Breast epithelium (tissue), 4 donors: Measurements from ENCODE around the gene PMS1. TPM values are rescaled to one million over a fixed set of nuclear protein-coding genes. Genes with fewer than 3 reads are reported as not detected.

Source experiments
- DNase-seq, 2 donors: peaks; one replicate each; pipeline ENCODE4 v3.0.0-alpha.2; 2019; ENCODE audit warnings: low spot score in 2 of 2
- H3K27ac ChIP-seq, 2 donors: fragments of 200-600 bp; sonication (generic) in 1 of 2; one replicate each; pipeline ENCODE4 v1.5.1; 2016 to 2019; ENCODE audit warnings: mild to moderate bottlenecking in 1 of 2
- H3K27me3 ChIP-seq, 2 donors: fragments of 200-600 bp; sonication (generic) in 1 of 2; one replicate each; pipeline versions ENCODE4 v1.5.1 to v1.6.0; 2017 to 2019; ENCODE audit warnings: control low read depth in 1 of 2, mild to moderate bottlenecking in 1 of 2
- H3K36me3 ChIP-seq: fragments of 200-600 bp; one replicate; pipeline ENCODE4 v1.5.1; 2019
- H3K4me1 ChIP-seq, 2 donors: fragments of 200-600 bp; sonication (generic); one replicate each; pipeline ENCODE4 v1.5.1; 2016 to 2019; ENCODE audit warnings: control low read depth in 1 of 2
- H3K4me3 ChIP-seq, 3 donors: fragments of 200-600 bp; sonication (generic); 1 replicate in 2 of 3; 2 replicates in 1 of 3; pipeline ENCODE4 v1.5.1; 2016 to 2019; ENCODE audit warnings: mild to moderate bottlenecking in 3 of 3, moderate library complexity in 2 of 3
- H3K9me3 ChIP-seq, 2 donors: fragments of 200-600 bp; sonication (generic) in 1 of 2; one replicate each; pipeline ENCODE4 v1.5.1; 2016 to 2019; ENCODE audit warnings: control low read depth in 1 of 2
- CTCF ChIP-seq, 3 donors: fragments of 450-650 bp; IDR thresholded peaks; one replicate each; pipeline ENCODE4 v1.5.1; 2016 to 2017; ENCODE audit warnings: antibody characterized with exemption in 3 of 3, mild to moderate bottlenecking in 3 of 3, moderate library complexity in 3 of 3
- POLR2A ChIP-seq: fragments of 450-650 bp; IDR thresholded peaks from one replicate; pipeline ENCODE4 v1.6.1; 2016; ENCODE audit warnings: antibody characterized with exemption, mild to moderate bottlenecking, moderate library complexity
- POLR2AphosphoS5 ChIP-seq, 3 donors: sonication (generic); formaldehyde crosslinking; IDR thresholded peaks; one replicate each; pipeline ENCODE4 v1.6.1; 2017; ENCODE audit warnings: antibody characterized with exemption in 3 of 3
- intact Hi-C: fragments of 100-400 bp; cut with DNase I; formaldehyde crosslinking; loops from one replicate; pipeline ENCODE4 v1.15.1; 2023; ENCODE audit warnings: low total_unique reads
- total RNA-seq, 3 donors: library from RNA; depleted of rRNA; stranded (reverse); fragments of >200 nt; gene quantifications; one replicate each; pipeline ENCODE4 v1.1.0, GENCODE V29; 2016

The PMS1 gene
- total RNA-seq, 3 donors from 2014 or later, result 18.1 to 29.1 (median 21.0) TPM

GRCh38 chr2:189849550-189849949 lies 65.3 kb downstream of the PMS1 start:
- Histone ChIP-seq H3K4me1 (no peaks in the 10 kb centered on the region), H3K36me3 (peaks cover 3% of the 10 kb centered on the region), H3K9me3 (no peaks in the 10 kb centered on the region), H3K27ac (no peak overlapping the region), H3K27me3 (no peaks in the 10 kb centered on the region), H3K4me3 (no peak overlapping the region)
- TF ChIP-seq POLR2A, result no peak
- no peak for TF ChIP-seq CTCF (IDR thresholded peaks at IDR 0.05)
- no peak for TF ChIP-seq POLR2AphosphoS5 (IDR thresholded peaks at IDR 0.05)
- DNase-seq, result no peak
- intact Hi-C loops, result no loop called here

GRCh38 chr2:189851174-189851826 lies 67.0 kb downstream of the PMS1 start:
- TF ChIP-seq CTCF (IDR thresholded peaks at IDR 0.05) (no peak), POLR2A (no peak), POLR2AphosphoS5 (IDR thresholded peaks at IDR 0.05) (no peak)
- no peak for DNase-seq
- intact Hi-C loops, result no loop called here

GRCh38 chr2:189854187-189854586 lies 69.9 kb downstream of the PMS1 start:
- Histone ChIP-seq H3K27me3 (no peaks in the 10 kb centered on the region), H3K27ac (no peak overlapping the region), H3K4me1 (no peaks in the 10 kb centered on the region), H3K36me3 (no peaks in the 10 kb centered on the region), H3K4me3 (no peak overlapping the region), H3K9me3 (no peaks in the 10 kb centered on the region)
- TF ChIP-seq CTCF (IDR thresholded peaks at IDR 0.05), result no peak
- TF ChIP-seq POLR2A, result no peak
- no peak for TF ChIP-seq POLR2AphosphoS5 (IDR thresholded peaks at IDR 0.05)
- intact Hi-C loops, result no loop called here
- DNase-seq, result no peak

More at GRCh38 chr2:189851174-189851826, 67.0 kb downstream of the PMS1 start:
- H3K27me3 ChIP-seq, result no peaks in the 10 kb centered on the region
- H3K4me3 ChIP-seq, result no peak overlapping the region
- no peak overlapping the region for H3K27ac ChIP-seq
- H3K4me1 ChIP-seq, result no peaks in the 10 kb centered on the region
- H3K36me3 ChIP-seq, result peaks cover 3% of the 10 kb centered on the region
- no peaks in the 10 kb centered on the region for H3K9me3 ChIP-seq

GRCh38 chr2:189854940-189855339 lies 70.7 kb downstream of the PMS1 start:
- intact Hi-C loops, result no loop called here
- H3K36me3 ChIP-seq, result no peaks in the 10 kb centered on the region
- no peaks in the 10 kb centered on the region for H3K27me3 ChIP-seq
- no peaks in the 10 kb centered on the region for H3K9me3 ChIP-seq
- no peaks in the 10 kb centered on the region for H3K4me1 ChIP-seq
- DNase-seq, result no peak
- no peak overlapping the region for H3K27ac ChIP-seq
- no peak for TF ChIP-seq POLR2AphosphoS5 (IDR thresholded peaks at IDR 0.05)
- TF ChIP-seq POLR2A, result no peak
- no peak for TF ChIP-seq CTCF (IDR thresholded peaks at IDR 0.05)
- no peak overlapping the region for H3K4me3 ChIP-seq

- Histone ChIP-seq H3K36me3 (no peaks in the 10 kb centered on the region), H3K27me3 (no peaks in the 10 kb centered on the region), H3K4me1 (no peaks in the 10 kb centered on the region), H3K27ac (no peak overlapping the region), H3K9me3 (no peaks in the 10 kb centered on the region), H3K4me3 (no peak overlapping the region)
- intact Hi-C loops, result no loop called here
- no peak for DNase-seq
- TF ChIP-seq POLR2AphosphoS5 (IDR thresholded peaks at IDR 0.05) (no peak), CTCF (IDR thresholded peaks at IDR 0.05) (no peak), POLR2A (no peak)
Observed at GRCh38 chr2:189858291-189858690, 74.0 kb downstream of the PMS1 start.
